GM23338 (cell line): ENCODE results near the gene SLCO3A1. TPM values are rescaled to one million over a fixed set of nuclear protein-coding genes. Genes with fewer than 3 reads are reported as not detected.

Experiments used
- ATAC-seq: fragments of 200-7000 bp; cut with Tn5 transposase; 3 replicates; pipeline ENCODE4 v1.9.1; 2020
- DNase-seq: peaks from one replicate; pipeline ENCODE4 v3.0.0-alpha.2; 2015; ENCODE audit warnings: low spot score
- H2AFZ ChIP-seq: fragments of 200-600 bp; sonication (generic); 2 replicates; pipeline ENCODE4 v1.8.0; 2016; ENCODE audit warnings: antibody characterized with exemption, mild to moderate bottlenecking, moderate library complexity
- H3F3A ChIP-seq: fragments of 200-600 bp; sonication (generic); replicated peaks from 2 replicates; pipeline ENCODE4 v1.8.0; 2017; ENCODE audit warnings: antibody characterized with exemption, mixed run types, low read depth
- H3K27ac ChIP-seq: fragments of 200-600 bp; sonication (generic); 2 replicates; pipeline ENCODE4 v1.6.1; 2016; ENCODE audit warnings: low read depth
- H3K27me3 ChIP-seq: fragments of 200-600 bp; sonication (generic); 2 replicates; pipeline ENCODE4 v1.8.0; 2016; ENCODE audit warnings: mild to moderate bottlenecking, mixed run types, moderate library complexity; ENCODE audit not compliant: insufficient read depth
- H3K36me3 ChIP-seq: fragments of 200-600 bp; sonication (generic); 2 replicates; pipeline ENCODE4 v1.8.0; 2016; ENCODE audit warnings: mild to moderate bottlenecking; ENCODE audit not compliant: insufficient read depth
- H3K4me1 ChIP-seq: fragments of 200-600 bp; sonication (generic); 2 replicates; pipeline ENCODE4 v1.8.0; 2016; ENCODE audit warnings: mild to moderate bottlenecking, moderate library complexity; ENCODE audit not compliant: insufficient read depth
- H3K4me2 ChIP-seq: fragments of 200-600 bp; sonication (generic); 2 replicates; pipeline ENCODE4 v1.7.1; 2017; ENCODE audit warnings: mixed run types
- H3K4me3 ChIP-seq: fragments of 200-600 bp; sonication (generic); 2 replicates; pipeline ENCODE4 v1.6.1; 2016; ENCODE audit warnings: mixed run types
- H3K79me2 ChIP-seq: fragments of 200-600 bp; sonication (generic); replicated peaks from 2 replicates; pipeline ENCODE4 v1.8.0; 2017; ENCODE audit warnings: mild to moderate bottlenecking; ENCODE audit not compliant: insufficient read depth
- H3K9me2 ChIP-seq: fragments of 200-600 bp; sonication (generic); 2 replicates; pipeline ENCODE4 v1.8.0; 2017; ENCODE audit not compliant: insufficient read depth
- H4K20me1 ChIP-seq: fragments of 200-600 bp; sonication (generic); replicated peaks from 2 replicates; pipeline ENCODE4 v1.8.0; 2017; ENCODE audit warnings: mild to moderate bottlenecking; ENCODE audit not compliant: insufficient read depth
- H3K27ac Mint-ChIP-seq: 2 replicates; pipeline ENCODE4 v1.8.0; 2020; ENCODE audit warnings: inconsistent platforms, mild to moderate bottlenecking, moderate library complexity, mixed read lengths
- H3K27me3 Mint-ChIP-seq: 3 replicates; pipeline ENCODE4 v1.8.0; 2022; ENCODE audit warnings: low read depth, mild to moderate bottlenecking, moderate library complexity, mixed read lengths, inconsistent platforms; ENCODE audit not compliant: insufficient read depth, poor library complexity
- H3K36me3 Mint-ChIP-seq: 3 replicates; pipeline ENCODE4 v1.8.0; 2021; ENCODE audit warnings: low read depth, mild to moderate bottlenecking, inconsistent platforms, moderate library complexity, mixed read lengths
- H3K4me1 Mint-ChIP-seq: 3 replicates; pipeline ENCODE4 v1.8.0; 2020; ENCODE audit warnings: mild to moderate bottlenecking, inconsistent platforms, mixed read lengths
- H3K4me3 Mint-ChIP-seq: 3 replicates; pipeline ENCODE4 v1.8.0; 2021; ENCODE audit warnings: moderate library complexity, mild to moderate bottlenecking, inconsistent platforms, mixed read lengths
- H3K9me3 Mint-ChIP-seq: 3 replicates; pipeline ENCODE4 v1.8.0; 2020; ENCODE audit warnings: moderate library complexity, mild to moderate bottlenecking, inconsistent platforms, mixed read lengths
- CREB1 ChIP-seq: fragments of 250-450 bp; sonication (Bioruptor Pico); IDR thresholded peaks from 2 replicates; pipeline ENCODE4 v1.5.0; 2020; ENCODE audit warnings: low read depth, mild to moderate bottlenecking, moderate library complexity
- CTCF ChIP-seq, 2 experiments: fragments of 200-600 bp in 1 of 2; sonication (generic) in 1 of 2; conservative IDR thresholded peaks; 2 replicates each; pipeline versions ENCODE4 v1.5.1 to v1.6.1; 2016 to 2017; ENCODE audit warnings: antibody characterized with exemption in 2 of 2, low read depth in 2 of 2, mild to moderate bottlenecking in 2 of 2, moderate library complexity in 1 of 2
- ETS1 ChIP-seq: IDR thresholded peaks from 2 replicates; pipeline ENCODE4 v1.6.1; 2016; ENCODE audit warnings: antibody characterized with exemption
- EZH2phosphoT487 ChIP-seq: fragments of 200-600 bp; sonication (generic); IDR thresholded peaks from one replicate; pipeline ENCODE4 v1.8.1; 2018; ENCODE audit warnings: antibody characterized with exemption; ENCODE audit not compliant: unreplicated experiment
- REST ChIP-seq: IDR thresholded peaks from one replicate; pipeline ENCODE4 v1.6.1; 2018; ENCODE audit warnings: antibody characterized with exemption; ENCODE audit not compliant: unreplicated experiment
- STAT1 ChIP-seq: IDR thresholded peaks from one replicate; pipeline ENCODE4 v1.6.1; 2016; ENCODE audit warnings: antibody characterized with exemption; ENCODE audit not compliant: unreplicated experiment
- ZNF114 ChIP-seq: fragments of 250-450 bp; sonication (Bioruptor Pico); IDR thresholded peaks from 2 replicates; pipeline ENCODE4 v1.5.0; 2020; ENCODE audit warnings: mild to moderate bottlenecking, moderate library complexity
- ZNF331 ChIP-seq: fragments of 250-450 bp; sonication (Bioruptor Pico); IDR thresholded peaks from 2 replicates; pipeline ENCODE4 v1.5.0; 2020; ENCODE audit warnings: low read depth, mild to moderate bottlenecking, moderate library complexity
- ZNF462 ChIP-seq: fragments of 250-450 bp; sonication (Bioruptor Pico); IDR thresholded peaks from 2 replicates; pipeline ENCODE4 v1.5.0; 2020; ENCODE audit warnings: mild to moderate bottlenecking, moderate library complexity
- polyA plus RNA-seq: library from polyadenylated mRNA; unstranded; fragments of >200 nt; fragmentation: Nextera tagmentation; extraction: Ambion mirVana; gene quantifications from 2 replicates; pipeline ENCODE4 v1.2.1, GENCODE V29; 2016
- total RNA-seq: library from RNA; depleted of rRNA; stranded (reverse); fragments of >200 nt; shearing (Covaris generic); gene quantifications from 2 replicates; pipeline ENCODE4 v1.2.3, GENCODE V29; 2014

Gene SLCO3A1
- total and polyA plus RNA-seq, 2 experiments from 2014 or later, result 7.3 to 9.4 TPM

GRCh38 chr15:92082006-92082843 is 228.7 kb downstream of the SLCO3A1 start (continued):
- TF ChIP-seq CTCF (conservative IDR thresholded peaks at IDR 0.05; ENCODE audit: low read depth in 2 of 2), result peak; percentile 85 to 94

- Histone ChIP-seq H3K27ac (no peak overlapping the region), H4K20me1 (no peaks in the 10 kb centered on the region), H3K4me3 (no peak overlapping the region), H2AFZ (no peak overlapping the region), H3K79me2 (no peaks in the 10 kb centered on the region), H3K36me3 (no peaks in the 10 kb centered on the region), H3K4me2 (no peak overlapping the region), H3F3A (no peaks in the 10 kb centered on the region), H3K9me2 (no peaks in the 10 kb centered on the region), H3K27me3 (no peaks in the 10 kb centered on the region), H3K4me1 (peaks cover 7% of the 10 kb centered on the region; the same call in 1 of the 2 replicates)
- DNase-seq (no peak), ATAC-seq (no peak)
- Mint-ChIP-seq H3K27ac (no peak overlapping the region), H3K36me3 (no peaks in the 10 kb centered on the region), H3K4me1 (peaks cover 9% of the 10 kb centered on the region; the same call in 2 of the 3 replicates), H3K27me3 (peaks cover 2% of the 10 kb centered on the region), H3K9me3 (no peaks in the 10 kb centered on the region), H3K4me3 (no peak overlapping the region)
- TF ChIP-seq STAT1, result no peak
- TF ChIP-seq CREB1 (CRISPR knock-in tag), result no peak
- TF ChIP-seq ZNF462 (CRISPR knock-in tag), result no peak
- no peak for TF ChIP-seq ZNF331 (CRISPR knock-in tag)
- no peak for TF ChIP-seq REST
- no peak for TF ChIP-seq ZNF114
- TF ChIP-seq EZH2phosphoT487, result no peak
- TF ChIP-seq ETS1, result no peak
Measured at GRCh38 chr15:92083190-92083589, 229.7 kb downstream of the SLCO3A1 start.
